ENCODE data around the gene LIPC. TPM values are rescaled to one million over a fixed set of nuclear protein-coding genes. Genes with fewer than 3 reads are reported as not detected.

LIPC gene
- total RNA-seq, 1 experiment from 2014 or later, result not detected

GRCh38 chr15:58438956-58439355 lies 7.2 kb downstream of the LIPC start:
- no peak overlapping the region for H3K4me3 Mint-ChIP-seq (ENCODE audit: unreplicated experiment)
- POLR2A ChIA-PET, result no interaction called here
- TF ChIP-seq CTCF (IDR thresholded peaks at IDR 0.05; ENCODE audit: unreplicated experiment), result no peak
- no peaks in the 10 kb centered on the region for H3K9me3 Mint-ChIP-seq (ENCODE audit: unreplicated experiment)
- CTCF ChIA-PET, result interaction anchor here (1.2 kb wide), 1 partner anchor 403 kb away, joined by 3 read pairs; no protein-coding TSS in a partner anchor
- BruUV-seq (replicated peaks), result no TSS peak
- peaks cover 24% of the 10 kb centered on the region for H3K4me1 Mint-ChIP-seq (ENCODE audit: insufficient read depth, unreplicated experiment)
- H3K36me3 Mint-ChIP-seq (ENCODE audit: insufficient read depth, unreplicated experiment), result no peaks in the 10 kb centered on the region
- intact Hi-C loops (cut with micrococcal nuclease), result no loop called here
- H3K27ac Mint-ChIP-seq (ENCODE audit: low read depth, unreplicated experiment), result no peak overlapping the region
- H3K27me3 Mint-ChIP-seq (ENCODE audit: insufficient read depth, unreplicated experiment), result no peaks in the 10 kb centered on the region
- peak; percentile 62 for DNase-seq (ENCODE audit: unreplicated experiment)

GRCh38 chr15:58440158-58440910 lies 8.5 kb downstream of the LIPC start:
- Mint-ChIP-seq H3K27me3 (ENCODE audit: insufficient read depth, unreplicated experiment) (no peaks in the 10 kb centered on the region), H3K4me3 (ENCODE audit: unreplicated experiment) (no peak overlapping the region), H3K4me1 (ENCODE audit: insufficient read depth, unreplicated experiment) (peaks cover 24% of the 10 kb centered on the region), H3K9me3 (ENCODE audit: unreplicated experiment) (no peaks in the 10 kb centered on the region), H3K27ac (ENCODE audit: low read depth, unreplicated experiment) (peak overlapping the region; percentile 8), H3K36me3 (ENCODE audit: insufficient read depth, unreplicated experiment) (no peaks in the 10 kb centered on the region)
- CTCF ChIA-PET, result interaction anchor here (0.5 to 1.2 kb wide), 4 partner anchors 18 to 402 kb away, joined by 3 to 6 read pairs (median 4); no protein-coding TSS in a partner anchor
- no TSS peak for BruUV-seq (replicated peaks)
- no peak for TF ChIP-seq CTCF (IDR thresholded peaks at IDR 0.05; ENCODE audit: unreplicated experiment)
- intact Hi-C loops (cut with micrococcal nuclease), result no loop called here
- peak; percentile 46 for DNase-seq (ENCODE audit: unreplicated experiment)
- POLR2A ChIA-PET, result interaction anchor here (0.6 to 2.3 kb wide), 7 partner anchors 11 to 309 kb away, joined by 3 to 12 read pairs (median 3); partner anchors contain the start of gene ADAM10

GRCh38 chr15:58440922-58441321 lies 9.1 kb downstream of the LIPC start:
- no peak for TF ChIP-seq CTCF (IDR thresholded peaks at IDR 0.05; ENCODE audit: unreplicated experiment)
- H3K4me1 Mint-ChIP-seq (ENCODE audit: insufficient read depth, unreplicated experiment), result peaks cover 24% of the 10 kb centered on the region
- no peaks in the 10 kb centered on the region for H3K36me3 Mint-ChIP-seq (ENCODE audit: insufficient read depth, unreplicated experiment)
- H3K27ac Mint-ChIP-seq (ENCODE audit: low read depth, unreplicated experiment), result peak overlapping the region; percentile 8
- intact Hi-C loops (cut with micrococcal nuclease), result no loop called here
- H3K9me3 Mint-ChIP-seq (ENCODE audit: unreplicated experiment), result no peaks in the 10 kb centered on the region
- ChIA-PET CTCF (interaction anchor here (0.5 to 1.8 kb wide), 3 partner anchors 17 to 148 kb away, joined by 3 read pairs; no protein-coding TSS in a partner anchor), POLR2A (interaction anchor here (1.0 to 2.3 kb wide), 6 partner anchors 29 to 309 kb away, joined by 3 to 12 read pairs (median 4); partner anchors contain the start of gene ADAM10)
- BruUV-seq (replicated peaks), result no TSS peak
- H3K27me3 Mint-ChIP-seq (ENCODE audit: insufficient read depth, unreplicated experiment), result no peaks in the 10 kb centered on the region
- peak; percentile 29 for DNase-seq (ENCODE audit: unreplicated experiment)
- H3K4me3 Mint-ChIP-seq (ENCODE audit: unreplicated experiment), result no peak overlapping the region

- intact Hi-C loops (cut with micrococcal nuclease), result no loop called here
These were observed 9.7 kb downstream of the LIPC start for GRCh38 chr15:58441376-58442070.

More at GRCh38 chr15:58441376-58442070, 9.7 kb downstream of the LIPC start:
- no peaks in the 10 kb centered on the region for H3K9me3 Mint-ChIP-seq (ENCODE audit: unreplicated experiment)
- ChIA-PET POLR2A (interaction anchor here (1.0 to 2.3 kb wide), 7 partner anchors 10 to 329 kb away, joined by 3 to 12 read pairs (median 4); partner anchors contain the start of genes ADAM10 and LIPC), CTCF (interaction anchor here (0.6 to 1.8 kb wide), 3 partner anchors 83 to 198 kb away, joined by 3 to 6 read pairs (median 3); no protein-coding TSS in a partner anchor)
- no peaks in the 10 kb centered on the region for H3K36me3 Mint-ChIP-seq (ENCODE audit: insufficient read depth, unreplicated experiment)
- no peak overlapping the region for H3K4me3 Mint-ChIP-seq (ENCODE audit: unreplicated experiment)
- peaks cover 24% of the 10 kb centered on the region for H3K4me1 Mint-ChIP-seq (ENCODE audit: insufficient read depth, unreplicated experiment)
- no peaks in the 10 kb centered on the region for H3K27me3 Mint-ChIP-seq (ENCODE audit: insufficient read depth, unreplicated experiment)
- TF ChIP-seq CTCF (IDR thresholded peaks at IDR 0.05; ENCODE audit: unreplicated experiment), result no peak
- H3K27ac Mint-ChIP-seq (ENCODE audit: low read depth, unreplicated experiment), result no peak overlapping the region
- peak; percentile 39 for DNase-seq (ENCODE audit: unreplicated experiment)
- BruUV-seq (replicated peaks), result no TSS peak

Measured in MCF 10A (cell line).